Stimulated activated naive CD8-positive, alpha-beta T cell treated with anti-CD3 and anti-CD28 coated beads, Interleukin-15, Interleukin-2, amounts not matched to agents 100 ng/mL and 50 ng/mL, for 24 hours (primary cell): ENCODE results near the gene ACTN1.
A peak's percentile ranks its signal among the peaks of the same experiment; 100 is the strongest.

Source experiments
- H3K27ac Mint-ChIP-seq: one replicate; pipeline ENCODE4 v1.8.0; 2021; ENCODE audit warnings: mild to moderate bottlenecking, mixed read lengths
- H3K27me3 Mint-ChIP-seq: one replicate; pipeline ENCODE4 v1.8.0; 2021; ENCODE audit warnings: mixed read lengths
- H3K36me3 Mint-ChIP-seq: one replicate; pipeline ENCODE4 v1.8.0; 2021; ENCODE audit warnings: low read depth, mixed read lengths
- H3K4me1 Mint-ChIP-seq: one replicate; pipeline ENCODE4 v1.8.0; 2021; ENCODE audit warnings: low read depth, mixed read lengths
- H3K4me3 Mint-ChIP-seq: one replicate; pipeline ENCODE4 v1.8.0; 2021; ENCODE audit warnings: mild to moderate bottlenecking, mixed read lengths
- H3K9me3 Mint-ChIP-seq: one replicate; pipeline ENCODE4 v1.8.0; 2021; ENCODE audit warnings: mixed read lengths

The ACTN1 gene

GRCh38 chr14:68843471-68844209, 135.5 kb downstream of the ACTN1 start:
- Mint-ChIP-seq H3K4me1 (peaks cover 48% of the 10 kb centered on the region), H3K4me3 (peak overlapping the region; percentile 38), H3K9me3 (no peaks in the 10 kb centered on the region), H3K36me3 (no peaks in the 10 kb centered on the region), H3K27me3 (peaks cover 6% of the 10 kb centered on the region), H3K27ac (peak overlapping the region; percentile 43)

- Mint-ChIP-seq H3K9me3 (peaks cover under 1% of the 10 kb centered on the region), H3K4me3 (no peak overlapping the region), H3K36me3 (peaks cover under 1% of the 10 kb centered on the region), H3K27me3 (peaks cover 6% of the 10 kb centered on the region), H3K27ac (no peak overlapping the region), H3K4me1 (peaks cover 48% of the 10 kb centered on the region)
These were observed 136.8 kb downstream of the ACTN1 start for GRCh38 chr14:68842298-68842697.

GRCh38 chr14:68841016-68841809, 137.9 kb downstream of the ACTN1 start:
- Mint-ChIP-seq H3K27ac (peak overlapping the region; percentile 87), H3K36me3 (peaks cover 10% of the 10 kb centered on the region), H3K4me3 (peak overlapping the region; percentile 46), H3K4me1 (peaks cover 48% of the 10 kb centered on the region), H3K9me3 (peaks cover 9% of the 10 kb centered on the region), H3K27me3 (peaks cover 6% of the 10 kb centered on the region)

GRCh38 chr14:68840454-68840853, 138.6 kb downstream of the ACTN1 start:
- Mint-ChIP-seq H3K9me3 (peaks cover 16% of the 10 kb centered on the region), H3K4me3 (peak overlapping the region; percentile 49), H3K27ac (peak overlapping the region; percentile 87), H3K36me3 (peaks cover 15% of the 10 kb centered on the region), H3K4me1 (peaks cover 54% of the 10 kb centered on the region), H3K27me3 (peaks cover 6% of the 10 kb centered on the region)

- H3K4me1 Mint-ChIP-seq: peaks cover 29% of the 10 kb centered on the region
- no peak overlapping the region for H3K4me3 Mint-ChIP-seq
- peaks cover 21% of the 10 kb centered on the region for H3K36me3 Mint-ChIP-seq
- peaks cover 24% of the 10 kb centered on the region for H3K9me3 Mint-ChIP-seq
- H3K27ac Mint-ChIP-seq: no peak overlapping the region
- no peaks in the 10 kb centered on the region for H3K27me3 Mint-ChIP-seq
These were observed 143.0 kb downstream of the ACTN1 start for GRCh38 chr14:68836082-68836481.

- Mint-ChIP-seq H3K4me1 (peaks cover 19% of the 10 kb centered on the region), H3K27ac (no peak overlapping the region), H3K36me3 (peaks cover 21% of the 10 kb centered on the region), H3K9me3 (peaks cover 24% of the 10 kb centered on the region), H3K4me3 (no peak overlapping the region), H3K27me3 (no peaks in the 10 kb centered on the region)
These were observed 144.3 kb downstream of the ACTN1 start for GRCh38 chr14:68834816-68835215.

- peaks cover 4% of the 10 kb centered on the region for H3K36me3 Mint-ChIP-seq
- no peak overlapping the region for H3K27ac Mint-ChIP-seq
- H3K4me3 Mint-ChIP-seq: no peak overlapping the region
- peaks cover 10% of the 10 kb centered on the region for H3K4me1 Mint-ChIP-seq
- H3K27me3 Mint-ChIP-seq: no peaks in the 10 kb centered on the region
- H3K9me3 Mint-ChIP-seq: peaks cover 5% of the 10 kb centered on the region
These were observed 150.4 kb downstream of the ACTN1 start for GRCh38 chr14:68828698-68829097.

GRCh38 chr14:68825729-68826128, 153.4 kb downstream of the ACTN1 start:
- Mint-ChIP-seq H3K27me3 (no peaks in the 10 kb centered on the region), H3K9me3 (no peaks in the 10 kb centered on the region), H3K4me1 (peaks cover 35% of the 10 kb centered on the region), H3K27ac (no peak overlapping the region), H3K36me3 (no peaks in the 10 kb centered on the region), H3K4me3 (no peak overlapping the region)

- no peaks in the 10 kb centered on the region for H3K9me3 Mint-ChIP-seq
- no peak overlapping the region for H3K27ac Mint-ChIP-seq
- peaks cover 45% of the 10 kb centered on the region for H3K4me1 Mint-ChIP-seq
- no peaks in the 10 kb centered on the region for H3K36me3 Mint-ChIP-seq
- H3K4me3 Mint-ChIP-seq: no peak overlapping the region
- no peaks in the 10 kb centered on the region for H3K27me3 Mint-ChIP-seq
These were observed 154.4 kb downstream of the ACTN1 start for GRCh38 chr14:68824517-68825347.

- no peak overlapping the region for H3K4me3 Mint-ChIP-seq
- H3K4me1 Mint-ChIP-seq: peaks cover 51% of the 10 kb centered on the region
- H3K27me3 Mint-ChIP-seq: no peaks in the 10 kb centered on the region
- H3K9me3 Mint-ChIP-seq: no peaks in the 10 kb centered on the region
- H3K36me3 Mint-ChIP-seq: no peaks in the 10 kb centered on the region
- H3K27ac Mint-ChIP-seq: no peak overlapping the region
These were observed 154.9 kb downstream of the ACTN1 start for GRCh38 chr14:68824207-68824516.
